ENCODE data around the gene DPP10.

GRCh38 chr2:115169814-115170213 lies 727.4 kb downstream of the DPP10 start:
- TF ChIP-seq YY1 (IDR thresholded peaks at IDR 0.05; ENCODE audit: insufficient read depth, insufficient read length) (no peak), SUZ12 (IDR thresholded peaks at IDR 0.05; ENCODE audit: extremely low read depth, insufficient read depth, insufficient read length) (no peak)

Data from NT2/D1 (cell line).